ENCODE results near the gene AKAP7. TPM values are rescaled to one million over a fixed set of nuclear protein-coding genes. Genes with fewer than 3 reads are reported as not detected.

AKAP7 gene
- total and polyA plus RNA-seq, 2 donors (not counting 3 experiments of a cell fraction or from before 2014, with no cell fraction given), result 0.76 to 3.3 TPM

DNA sequence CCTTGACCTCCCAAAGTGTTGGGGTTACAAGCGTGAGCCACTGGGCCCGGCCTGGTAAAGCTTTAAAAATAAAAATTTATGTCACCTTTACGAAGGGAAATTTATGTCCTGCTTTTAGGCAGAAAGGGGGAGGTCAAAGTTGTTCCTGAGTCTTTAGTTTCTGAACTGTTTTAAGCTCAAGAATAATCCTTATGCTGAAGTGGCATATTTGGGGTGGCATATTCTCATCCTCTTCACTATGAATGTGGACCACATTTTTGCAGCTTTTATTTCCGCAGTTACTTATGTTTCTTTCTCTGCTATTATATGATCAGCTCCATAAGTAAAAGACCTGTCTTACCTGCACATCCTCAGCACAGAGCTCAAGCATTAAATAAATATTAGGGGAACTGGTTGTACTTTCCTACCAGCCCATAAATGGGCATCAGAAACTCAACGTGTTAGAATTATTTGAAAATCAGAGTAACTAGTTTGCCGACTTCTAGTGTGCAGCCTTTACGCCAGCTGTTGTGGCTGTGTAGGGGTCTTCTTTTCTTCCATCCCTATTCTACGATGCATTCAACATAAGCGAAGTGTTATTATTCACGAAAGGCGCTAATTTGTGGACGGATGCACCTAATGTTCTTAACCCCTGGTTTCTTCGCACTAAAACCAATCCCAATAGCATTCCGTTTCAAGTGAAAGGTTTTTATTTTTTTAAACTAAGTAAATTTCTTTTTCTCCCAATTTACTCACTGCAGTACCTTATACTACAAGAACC is 867 bp upstream of the AKAP7 start:
- Histone ChIP-seq H3K27me3 (ENCODE audit: control insufficient read depth in 2 of 2, insufficient read depth in 2 of 2, low read length in 2 of 2) (no peaks in the 10 kb centered on the region), H3K36me3 (ENCODE audit: control insufficient read depth in 2 of 2, extremely low read depth in 1 of 2, insufficient read depth in 2 of 2, low read length in 2 of 2) (no peaks in the 10 kb centered on the region), H3K9ac (replicated peaks; ENCODE audit: extremely low read depth, insufficient read depth, low read length) (peak overlapping the region; percentile 83), H3K4me1 (ENCODE audit: control insufficient read depth, extremely low read depth, insufficient read depth, low read length) (peaks cover 8% of the 10 kb centered on the region), H3K9me1 (replicated peaks; ENCODE audit: control insufficient read depth, extremely low read depth, insufficient read depth, low read length) (no peaks in the 10 kb centered on the region), H3K27ac (ENCODE audit: insufficient read depth, low read depth, low read length) (no peak overlapping the region), H3K9me3 (replicated peaks; ENCODE audit: control insufficient read depth, insufficient read depth, low read length) (no peaks in the 10 kb centered on the region), H4K20me1 (replicated peaks; ENCODE audit: control insufficient read depth, extremely low read depth, insufficient read depth, low read length) (no peaks in the 10 kb centered on the region), H3K4me3 (replicated peaks in 1 of 3; ENCODE audit: insufficient read depth in 1 of 3, low read depth in 1 of 3, low read length in 3 of 3) (peak overlapping the region in 2 of 3 experiments; percentile 65 to 94), H3K79me2 (ENCODE audit: control insufficient read depth, insufficient read depth, low read length) (no peaks in the 10 kb centered on the region), H2AFZ (ENCODE audit: low read depth, low read length) (peak overlapping the region; percentile 97), H3K4me2 (ENCODE audit: insufficient read depth, low read length) (peak overlapping the region; percentile 95)
- POLR2A ChIA-PET, result no interaction called here
- BruUV-seq (replicated peaks), result no TSS peak
- CTCF ChIA-PET, result interaction anchor here (1.0 to 2.8 kb wide), 3 partner anchors 17 to 249 kb away, joined by 3 to 13 read pairs (median 3); no protein-coding TSS in a partner anchor
- FAIRE-seq, result no peak
- intact Hi-C loops (cut with micrococcal nuclease), result loop anchor here (2.0 kb wide), 1 partner anchor 28 kb away; no protein-coding TSS in a partner anchor
- TF ChIP-seq JUN (IDR thresholded peaks at IDR 0.05; ENCODE audit: borderline replicate concordance, insufficient read depth, insufficient read length, low read depth) (no peak), POLR2AphosphoS5 (IDR thresholded peaks at IDR 0.05; ENCODE audit: insufficient read depth, low read depth, low read length) (no peak), FOS (IDR thresholded peaks at IDR 0.05; ENCODE audit: borderline replicate concordance, insufficient read depth, low read length) (no peak), MAX (IDR thresholded peaks at IDR 0.05; ENCODE audit: insufficient read depth, insufficient read length) (no peak), GATA2 (IDR thresholded peaks at IDR 0.05; ENCODE audit: insufficient read depth, insufficient read length, low read depth, low read length) (no peak), MYC (IDR thresholded peaks at IDR 0.05; ENCODE audit: low read depth, low read length) (no peak), POLR2A (IDR thresholded peaks at IDR 0.05; ENCODE audit: low read depth, low read length) (no peak), EZH2 (IDR thresholded peaks at IDR 0.05; ENCODE audit: borderline replicate concordance, low read depth, low read length, severe bottlenecking) (no peak)
- TF ChIP-seq, protein P1, sequence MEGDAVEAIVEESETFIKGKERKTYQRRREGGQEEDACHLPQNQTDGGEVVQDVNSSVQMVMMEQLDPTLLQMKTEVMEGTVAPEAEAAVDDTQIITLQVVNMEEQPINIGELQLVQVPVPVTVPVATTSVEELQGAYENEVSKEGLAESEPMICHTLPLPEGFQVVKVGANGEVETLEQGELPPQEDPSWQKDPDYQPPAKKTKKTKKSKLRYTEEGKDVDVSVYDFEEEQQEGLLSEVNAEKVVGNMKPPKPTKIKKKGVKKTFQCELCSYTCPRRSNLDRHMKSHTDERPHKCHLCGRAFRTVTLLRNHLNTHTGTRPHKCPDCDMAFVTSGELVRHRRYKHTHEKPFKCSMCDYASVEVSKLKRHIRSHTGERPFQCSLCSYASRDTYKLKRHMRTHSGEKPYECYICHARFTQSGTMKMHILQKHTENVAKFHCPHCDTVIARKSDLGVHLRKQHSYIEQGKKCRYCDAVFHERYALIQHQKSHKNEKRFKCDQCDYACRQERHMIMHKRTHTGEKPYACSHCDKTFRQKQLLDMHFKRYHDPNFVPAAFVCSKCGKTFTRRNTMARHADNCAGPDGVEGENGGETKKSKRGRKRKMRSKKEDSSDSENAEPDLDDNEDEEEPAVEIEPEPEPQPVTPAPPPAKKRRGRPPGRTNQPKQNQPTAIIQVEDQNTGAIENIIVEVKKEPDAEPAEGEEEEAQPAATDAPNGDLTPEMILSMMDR (IDR thresholded peaks at IDR 0.05; ENCODE audit: extremely low read depth in 1 of 2, insufficient read depth in 1 of 2, low read depth in 1 of 2, low read length in 2 of 2), result no peak
- dilution Hi-C loops (cut with MboI; ENCODE audit: extremely low pct_ligation_motif_present, low sequenced_read_pairs), result no loop called here
- no peak for DNase-seq (ENCODE audit: low read depth, low spot score)
